ENCODE measurements around the gene CRABP1.

DNA sequence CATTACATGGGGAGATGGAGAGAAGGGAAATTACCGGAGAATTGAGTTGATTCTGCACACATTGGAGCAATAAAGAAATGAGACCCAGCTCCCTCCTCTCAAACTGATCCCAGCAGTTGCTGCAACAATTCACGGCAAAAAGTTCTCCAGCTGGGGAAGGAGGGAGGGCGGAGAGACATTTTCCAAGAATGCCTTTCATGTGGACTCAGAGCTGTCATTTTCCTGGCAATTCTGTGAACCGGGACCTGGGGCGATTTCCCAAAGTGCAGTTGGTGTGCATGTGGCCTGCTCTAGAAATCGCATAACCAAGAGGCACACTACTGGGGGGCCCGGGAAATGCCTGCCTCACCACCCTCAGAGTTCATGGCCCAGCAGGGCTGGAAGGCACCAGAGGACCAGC is 49.2 kb downstream of the CRABP1 start:
- TF ChIP-seq USF2 (CRISPR knock-in tag; IDR thresholded peaks at IDR 0.05) (no peak), NR3C1 (CRISPR knock-in tag; conservative IDR thresholded peaks at IDR 0.05; ENCODE audit: low read depth) (no peak), ETV6 (CRISPR knock-in tag; IDR thresholded peaks at IDR 0.05) (no peak), ATF2 (CRISPR knock-in tag; IDR thresholded peaks at IDR 0.05; ENCODE audit: borderline replicate concordance, low read depth) (no peak), ELF4 (CRISPR knock-in tag; IDR thresholded peaks at IDR 0.05; ENCODE audit: low read depth) (no peak), NR2C2 (CRISPR knock-in tag; IDR thresholded peaks at IDR 0.05) (no peak), ZNF138 (CRISPR knock-in tag; conservative IDR thresholded peaks at IDR 0.05) (no peak), MYBL2 (CRISPR knock-in tag; IDR thresholded peaks at IDR 0.05) (no peak)
- TF ChIP-seq, protein P1, sequence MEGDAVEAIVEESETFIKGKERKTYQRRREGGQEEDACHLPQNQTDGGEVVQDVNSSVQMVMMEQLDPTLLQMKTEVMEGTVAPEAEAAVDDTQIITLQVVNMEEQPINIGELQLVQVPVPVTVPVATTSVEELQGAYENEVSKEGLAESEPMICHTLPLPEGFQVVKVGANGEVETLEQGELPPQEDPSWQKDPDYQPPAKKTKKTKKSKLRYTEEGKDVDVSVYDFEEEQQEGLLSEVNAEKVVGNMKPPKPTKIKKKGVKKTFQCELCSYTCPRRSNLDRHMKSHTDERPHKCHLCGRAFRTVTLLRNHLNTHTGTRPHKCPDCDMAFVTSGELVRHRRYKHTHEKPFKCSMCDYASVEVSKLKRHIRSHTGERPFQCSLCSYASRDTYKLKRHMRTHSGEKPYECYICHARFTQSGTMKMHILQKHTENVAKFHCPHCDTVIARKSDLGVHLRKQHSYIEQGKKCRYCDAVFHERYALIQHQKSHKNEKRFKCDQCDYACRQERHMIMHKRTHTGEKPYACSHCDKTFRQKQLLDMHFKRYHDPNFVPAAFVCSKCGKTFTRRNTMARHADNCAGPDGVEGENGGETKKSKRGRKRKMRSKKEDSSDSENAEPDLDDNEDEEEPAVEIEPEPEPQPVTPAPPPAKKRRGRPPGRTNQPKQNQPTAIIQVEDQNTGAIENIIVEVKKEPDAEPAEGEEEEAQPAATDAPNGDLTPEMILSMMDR (IDR thresholded peaks at IDR 0.05) = no peak
- TF ChIP-seq, protein P2, sequence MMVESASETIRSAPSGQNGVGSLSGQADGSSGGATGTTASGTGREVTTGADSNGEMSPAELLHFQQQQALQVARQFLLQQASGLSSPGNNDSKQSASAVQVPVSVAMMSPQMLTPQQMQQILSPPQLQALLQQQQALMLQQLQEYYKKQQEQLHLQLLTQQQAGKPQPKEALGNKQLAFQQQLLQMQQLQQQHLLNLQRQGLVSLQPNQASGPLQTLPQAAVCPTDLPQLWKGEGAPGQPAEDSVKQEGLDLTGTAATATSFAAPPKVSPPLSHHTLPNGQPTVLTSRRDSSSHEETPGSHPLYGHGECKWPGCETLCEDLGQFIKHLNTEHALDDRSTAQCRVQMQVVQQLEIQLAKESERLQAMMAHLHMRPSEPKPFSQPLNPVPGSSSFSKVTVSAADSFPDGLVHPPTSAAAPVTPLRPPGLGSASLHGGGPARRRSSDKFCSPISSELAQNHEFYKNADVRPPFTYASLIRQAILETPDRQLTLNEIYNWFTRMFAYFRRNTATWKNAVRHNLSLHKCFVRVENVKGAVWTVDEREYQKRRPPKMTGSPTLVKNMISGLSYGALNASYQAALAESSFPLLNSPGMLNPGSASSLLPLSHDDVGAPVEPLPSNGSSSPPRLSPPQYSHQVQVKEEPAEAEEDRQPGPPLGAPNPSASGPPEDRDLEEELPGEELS (CRISPR knock-in tag; IDR thresholded peaks at IDR 0.05) = no peak
